Smooth muscle cell (in vitro differentiated cells): Measurements from ENCODE around the gene MRPL50. TPM values are rescaled to one million over a fixed set of nuclear protein-coding genes. Genes with fewer than 3 reads are reported as not detected.

Experiments
- DNase-seq: peaks from one replicate; lab custom pipeline; 2025; ENCODE audit not compliant: unreplicated experiment; lab: John Stamatoyannopoulos, UW
- H2AFZ ChIP-seq: fragments of 200-600 bp; sonication (generic); 2 replicates; pipeline ENCODE4 v1.6.0; 2016; ENCODE audit warnings: antibody characterized with exemption, low read depth, mild to moderate bottlenecking
- H3F3A ChIP-seq: fragments of 200-600 bp; sonication (generic); 2 replicates; pipeline ENCODE4 v1.6.0; 2017; ENCODE audit warnings: antibody characterized with exemption, low read depth
- H3K27ac ChIP-seq: fragments of 200-600 bp; sonication (generic); 2 replicates; pipeline ENCODE4 v1.5.1; 2016; ENCODE audit warnings: low read depth, mild to moderate bottlenecking
- H3K27me3 ChIP-seq: fragments of 200-600 bp; sonication (generic); 2 replicates; pipeline ENCODE4 v1.6.1; 2016; ENCODE audit warnings: low read depth, mild to moderate bottlenecking
- H3K36me3 ChIP-seq: fragments of 200-600 bp; sonication (generic); 2 replicates; pipeline ENCODE4 v1.5.1; 2016; ENCODE audit warnings: low read depth
- H3K4me1 ChIP-seq: fragments of 200-600 bp; sonication (generic); 2 replicates; pipeline ENCODE4 v1.5.1; 2016; ENCODE audit warnings: low read depth
- H3K4me2 ChIP-seq: fragments of 200-600 bp; sonication (generic); 2 replicates; pipeline ENCODE4 v1.6.0; 2016; ENCODE audit warnings: mild to moderate bottlenecking
- H3K4me3 ChIP-seq: fragments of 200-600 bp; sonication (generic); 2 replicates; pipeline ENCODE4 v1.5.1; 2016; ENCODE audit warnings: mild to moderate bottlenecking
- H3K79me2 ChIP-seq: fragments of 200-600 bp; sonication (generic); 2 replicates; pipeline ENCODE4 v1.6.0; 2016; ENCODE audit warnings: low read depth, mild to moderate bottlenecking
- H3K9ac ChIP-seq: fragments of 200-600 bp; sonication (generic); 2 replicates; pipeline ENCODE4 v1.6.0; 2016; ENCODE audit warnings: low read depth
- H3K9me3 ChIP-seq: fragments of 200-600 bp; sonication (generic); replicated peaks from 2 replicates; pipeline ENCODE4 v1.5.1; 2016; ENCODE audit warnings: low read depth
- H4K20me1 ChIP-seq: fragments of 200-600 bp; sonication (generic); 2 replicates; pipeline ENCODE4 v1.6.0; 2016; ENCODE audit warnings: low read depth
- CTCF ChIP-seq: fragments of 200-600 bp; sonication (generic); IDR thresholded peaks from 2 replicates; pipeline ENCODE4 v1.5.1; 2017; ENCODE audit warnings: borderline replicate concordance, mild to moderate bottlenecking, antibody characterized with exemption; ENCODE audit not compliant: insufficient read depth, poor library complexity, severe bottlenecking
- WGBS: methylation state at CpG from one replicate; pipeline ENCODE4 v1.1.7; 2016; ENCODE audit warnings: low lambda C conversion rate; 5-methylcytosine and 5-hydroxymethylcytosine counted together
- polyA plus RNA-seq: library from polyadenylated mRNA; unstranded; fragments of >200 nt; fragmentation: Nextera tagmentation; extraction: Ambion mirVana; gene quantifications from 2 replicates; pipeline ENCODE4 v1.2.1, GENCODE V29; 2016
- total RNA-seq: library from RNA; depleted of rRNA; stranded (reverse); fragments of >200 nt; gene quantifications from 2 replicates; pipeline ENCODE4 v1.2.3, GENCODE V29; 2014

The MRPL50 gene
- total RNA-seq (13.3 and 15.5 TPM in 2 replicates), polyA plus RNA-seq (13.7 and 14.1 TPM in 2 replicates)

GRCh38 chr9:101398068-101398929, at the start of gene MRPL50, which contains the start of gene ZNF189:
Gene MRPL50 (minus strand): TSS chr9:101398618. CDS start chr9:101398592, 26 bp downstream.
Gene ZNF189 (plus strand): TSS chr9:101398851. CDS start chr9:101399157, 306 bp downstream.
- H4K20me1 ChIP-seq, result peaks cover under 1% of the 10 kb centered on the region
- no peaks in the 10 kb centered on the region for H3F3A ChIP-seq
- H3K4me3 ChIP-seq, result peak within 1 kb of the TSS; percentile 96
- H3K4me1 ChIP-seq, result peaks cover 13% of the 10 kb centered on the region
- no peak for TF ChIP-seq CTCF
- peak within 1 kb of the TSS; percentile 99 for H2AFZ ChIP-seq
- H3K9me3 ChIP-seq, result peaks cover 3% of the 10 kb centered on the region
- no peaks in the 10 kb centered on the region for H3K27me3 ChIP-seq
- peaks cover 32% of the 10 kb centered on the region for H3K36me3 ChIP-seq
- H3K4me2 ChIP-seq, result peak within 1 kb of the TSS; percentile 87
- WGBS, result 1% methylated on average over 43 of the region's 44 CpGs
- peak within 1 kb of the TSS; percentile 91 for H3K27ac ChIP-seq
- peak within 1 kb of the TSS; percentile 96 for H3K9ac ChIP-seq
- peak; percentile 79 for DNase-seq
- H3K79me2 ChIP-seq, result peaks cover 90% of the 10 kb centered on the region

DNA sequence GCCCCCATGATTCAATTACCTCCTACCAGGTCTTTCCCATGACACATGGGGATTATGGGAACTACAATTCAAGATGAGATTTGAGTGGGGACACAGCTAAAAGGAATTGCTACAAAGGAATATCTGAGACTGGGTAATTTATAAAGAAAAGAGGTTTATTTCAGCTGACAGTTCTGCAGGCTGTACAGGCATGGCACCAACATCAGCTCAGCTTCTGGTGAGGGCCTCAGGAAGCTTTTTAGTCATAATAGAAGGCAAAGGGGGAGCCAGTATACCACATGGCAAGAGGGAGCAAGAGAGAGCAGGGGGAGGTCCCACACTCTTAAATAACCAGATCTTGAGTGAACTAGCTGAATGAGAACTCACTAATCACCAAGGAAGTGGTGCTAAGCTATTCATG, 48.3 kb upstream of the MRPL50 start:
- Histone ChIP-seq H2AFZ (no peak overlapping the region), H3F3A (no peaks in the 10 kb centered on the region), H3K4me2 (no peak overlapping the region), H3K9me3 (no peaks in the 10 kb centered on the region), H3K36me3 (no peaks in the 10 kb centered on the region), H3K27ac (no peak overlapping the region), H3K79me2 (no peaks in the 10 kb centered on the region), H3K27me3 (no peaks in the 10 kb centered on the region), H3K9ac (no peak overlapping the region), H4K20me1 (no peaks in the 10 kb centered on the region), H3K4me1 (no peaks in the 10 kb centered on the region), H3K4me3 (no peak overlapping the region)
- DNase-seq, result no peak
- TF ChIP-seq CTCF, result no peak

GRCh38 chr9:101445353-101446029, 47.1 kb upstream of the MRPL50 start:
- Histone ChIP-seq H3K4me2 (no peak overlapping the region), H3K27ac (no peak overlapping the region), H3K4me3 (no peak overlapping the region), H3K4me1 (no peaks in the 10 kb centered on the region), H4K20me1 (no peaks in the 10 kb centered on the region), H3K36me3 (no peaks in the 10 kb centered on the region), H2AFZ (no peak overlapping the region), H3F3A (no peaks in the 10 kb centered on the region), H3K9me3 (no peaks in the 10 kb centered on the region), H3K27me3 (no peaks in the 10 kb centered on the region), H3K79me2 (no peaks in the 10 kb centered on the region), H3K9ac (no peak overlapping the region)
- 83% methylated on average over 5 of the region's 5 CpGs for WGBS
- no peak for DNase-seq
- no peak for TF ChIP-seq CTCF
